ENCODE results near the gene SCAP. TPM values are rescaled to one million over a fixed set of nuclear protein-coding genes. Genes with fewer than 3 reads are reported as not detected.
A peak's percentile ranks its signal among the peaks of the same experiment; 100 is the strongest.
"Not testable (repeated sequence)": the region's sequence is repeated elsewhere in the genome, so short reads cannot be mapped to it uniquely, and the experiment has no call there.

Gene SCAP
- 37.9 TPM for total RNA-seq
- long read RNA-seq, partial matches to known transcripts, result 55 of 83 reads
- long read RNA-seq, other reads (novel, unspliced or antisense), result 28 of 83 reads

DNA sequence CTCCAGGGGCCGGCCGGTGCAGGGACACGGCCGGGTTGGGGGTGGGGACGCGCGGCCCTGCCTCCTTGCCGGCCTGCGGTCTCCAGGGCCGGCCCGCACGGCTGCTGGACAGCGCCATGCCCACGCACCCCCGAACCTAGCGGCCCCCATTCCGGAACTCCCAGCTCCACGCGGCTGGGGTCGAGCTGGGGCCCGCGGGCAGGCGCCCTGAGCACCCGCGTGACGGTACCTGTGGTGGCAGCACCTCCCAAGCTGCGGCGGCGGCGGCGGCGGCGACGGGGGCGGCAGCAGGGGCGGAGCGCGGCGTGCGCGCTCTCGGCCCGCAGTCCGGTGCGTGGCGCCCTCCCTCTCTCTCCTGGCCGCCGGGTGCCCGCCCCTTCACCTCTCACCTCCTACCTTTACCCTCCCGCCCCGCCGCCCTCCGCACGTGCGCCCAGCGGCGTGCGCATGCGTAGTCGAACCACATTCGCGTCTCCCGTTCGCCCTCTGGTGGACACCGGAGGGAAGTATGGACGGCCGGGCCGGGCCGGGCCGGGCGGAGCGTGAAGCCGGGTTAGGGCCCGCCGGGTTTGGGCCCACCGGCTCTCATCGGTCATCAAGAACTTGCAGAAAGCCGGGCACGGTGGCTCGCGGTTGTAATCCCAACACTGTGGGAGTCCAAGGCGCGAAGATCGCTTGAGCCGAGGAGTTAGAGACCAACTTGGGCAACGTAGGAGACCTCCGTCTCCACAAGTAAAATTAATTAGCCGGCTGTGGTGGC is at the start of gene SCAP:
Gene SCAP (minus strand): TSS at position 372 of the 760 bp plus-strand sequence. CDS start 32,948 bp downstream, outside the sequence.
- DNase-seq (ENCODE audit: low spot score), result peak; percentile 97
- intact Hi-C loops (cut with DNase I), result loop anchor here (1.0 kb wide), 1 partner anchor 52 kb away; no protein-coding TSS in a partner anchor

DNA sequence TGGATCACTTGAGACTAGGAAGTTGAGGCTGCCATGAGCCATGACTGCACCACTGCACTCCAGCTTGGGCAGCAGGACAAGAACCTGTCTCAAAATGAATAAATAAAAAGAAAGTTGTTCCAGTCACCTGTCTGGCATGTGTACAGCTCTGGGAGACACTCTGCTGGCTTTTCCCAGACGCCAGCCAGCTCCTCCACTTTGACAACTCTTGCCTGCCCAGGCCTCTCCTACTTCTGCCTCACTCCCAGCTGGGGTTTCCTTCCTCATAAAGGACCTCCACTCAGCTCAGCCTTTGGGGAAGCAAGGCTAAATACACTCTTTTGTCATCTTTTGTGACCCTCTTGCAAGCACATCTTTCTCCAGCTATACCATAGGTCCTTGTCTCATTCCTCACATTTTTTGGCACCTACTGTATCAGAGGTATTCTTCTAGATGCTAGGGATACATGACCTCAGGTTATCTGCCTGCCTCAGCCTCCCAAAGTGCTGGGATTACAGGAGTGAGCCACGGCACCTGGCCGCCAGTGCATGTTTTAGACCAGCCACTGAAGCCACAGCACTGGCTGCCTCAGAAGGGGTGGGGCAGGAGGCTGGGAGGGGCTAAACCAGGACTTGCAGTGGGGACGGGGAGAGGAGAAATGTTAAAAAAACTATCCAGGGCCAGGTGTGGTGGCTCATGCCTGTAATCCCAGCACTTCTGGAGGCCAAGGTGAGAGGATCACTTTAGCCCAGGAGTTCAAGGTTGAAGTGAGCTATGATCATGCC is 47.8 kb upstream of the SCAP start:
- intact Hi-C loops (cut with DNase I), result no loop called here
- no peak for DNase-seq (ENCODE audit: low spot score)

DNA sequence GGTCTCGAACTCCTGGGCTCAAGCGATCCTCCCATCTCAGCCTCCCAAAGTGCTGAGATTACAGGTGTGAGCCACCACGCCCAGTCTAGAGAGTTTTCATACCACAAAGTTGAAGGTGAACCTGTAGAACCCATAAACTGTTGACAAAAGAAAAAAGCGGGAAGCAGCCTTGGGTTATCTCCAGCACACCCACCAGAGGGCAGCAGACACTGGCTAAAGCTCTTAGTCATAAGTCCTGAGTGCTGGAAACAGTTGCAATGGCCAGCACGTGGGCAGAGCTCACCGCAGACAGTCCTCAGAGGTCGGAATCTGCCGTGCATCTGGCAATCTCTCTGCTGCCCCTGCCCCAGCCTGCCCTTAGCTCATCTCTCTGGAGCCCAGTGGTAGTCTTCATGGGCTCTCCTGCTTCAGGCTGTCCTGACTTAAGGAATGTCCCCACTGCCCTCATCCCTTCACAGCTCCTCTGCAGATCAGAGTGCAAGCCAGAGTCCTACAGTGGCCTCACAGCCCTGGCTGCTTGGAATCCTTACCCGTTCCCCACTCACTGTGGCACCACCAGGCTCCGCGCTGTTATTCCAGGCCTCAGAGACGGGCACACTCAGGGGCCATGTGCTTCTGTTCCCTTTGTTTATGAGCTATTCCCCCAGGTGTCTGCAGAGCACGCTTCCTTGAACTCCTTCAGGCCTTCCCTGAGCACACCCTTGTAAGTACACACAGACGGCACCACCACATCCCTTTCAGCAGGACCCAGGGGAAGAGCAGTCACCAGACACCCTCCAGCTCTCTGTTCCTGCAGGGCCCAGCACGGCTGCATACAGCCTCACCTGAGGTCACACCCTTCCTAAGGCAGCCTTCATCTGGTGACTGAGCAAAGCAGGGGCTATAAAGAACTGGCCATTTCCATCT is 46.6 kb upstream of the SCAP start:
- peak; percentile 89 for DNase-seq (ENCODE audit: low spot score)
- intact Hi-C loops (cut with DNase I), result loop anchor here (1.0 kb wide), 1 partner anchor 267 kb away; no protein-coding TSS in a partner anchor

DNA sequence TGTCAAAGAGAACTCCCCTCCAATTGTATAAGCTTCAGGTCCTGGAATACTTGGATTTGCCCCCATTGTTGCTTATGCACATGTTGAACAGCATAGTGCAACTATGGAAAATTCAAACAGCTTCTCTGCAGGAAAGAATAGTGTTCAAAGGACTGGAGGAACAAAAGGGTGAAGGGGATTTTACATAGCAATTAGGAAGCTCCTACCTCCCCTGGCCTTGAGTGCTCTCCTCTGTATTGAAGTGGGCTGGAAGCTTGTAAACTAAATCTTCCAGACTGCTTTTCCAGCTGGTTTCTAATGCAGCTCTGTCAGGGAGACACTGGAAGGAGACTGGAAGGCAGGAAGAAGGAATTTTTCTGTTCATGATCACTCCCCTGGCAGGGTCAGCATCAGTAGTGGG is 45.0 kb upstream of the SCAP start:
- intact Hi-C loops (cut with DNase I), result no loop called here
- DNase-seq (ENCODE audit: low spot score), result no peak

DNA sequence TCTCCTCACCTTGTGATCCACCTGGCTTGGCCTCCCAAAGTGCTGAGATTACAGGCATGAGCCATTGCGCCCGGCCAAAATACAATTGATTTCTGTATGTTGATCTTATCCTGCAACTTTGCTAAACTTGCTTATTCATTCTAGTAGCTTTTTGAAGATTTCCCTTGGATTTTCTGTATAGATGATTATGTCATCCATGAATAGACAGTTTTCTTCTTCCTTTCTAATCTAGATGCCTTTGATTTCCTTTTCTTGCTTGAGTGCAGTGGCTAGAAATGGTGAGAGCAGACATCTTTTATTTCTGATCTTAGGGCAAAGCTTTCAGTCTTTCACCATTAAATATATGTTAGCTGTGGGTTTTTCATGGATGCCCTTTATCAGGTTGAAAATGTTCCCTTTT is 42.2 kb upstream of the SCAP start:
- intact Hi-C loops (cut with DNase I), result loop anchor here (10.0 kb wide), 1 partner anchor 637 kb away; no protein-coding TSS in a partner anchor
- no peak for DNase-seq (ENCODE audit: low spot score)

DNA sequence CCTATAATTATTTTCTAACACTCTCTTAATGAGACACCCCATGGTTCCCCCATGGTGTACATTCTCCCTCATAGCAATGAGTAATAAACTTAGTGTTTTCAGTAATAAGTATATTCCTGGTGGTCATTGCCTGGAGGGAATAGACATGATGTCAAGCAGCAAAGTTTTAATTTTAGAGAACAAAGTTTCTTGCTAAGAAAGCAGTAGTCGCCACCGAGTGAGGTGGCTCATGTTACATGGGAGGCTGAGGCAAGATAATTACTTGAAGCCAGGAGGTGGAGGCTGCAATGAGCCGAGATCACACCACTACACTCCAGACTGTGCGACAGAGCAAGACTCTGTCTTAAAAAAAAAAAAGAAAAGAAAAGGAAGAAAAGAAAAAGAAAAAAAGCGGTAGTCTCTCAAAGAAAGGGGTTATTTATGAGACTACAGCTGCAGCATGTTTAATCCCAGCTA is 40.2 kb upstream of the SCAP start:
- intact Hi-C loops (cut with DNase I), result loop anchor here (10.0 kb wide), 1 partner anchor 639 kb away; no protein-coding TSS in a partner anchor
- no peak for DNase-seq (ENCODE audit: low spot score)

DNA sequence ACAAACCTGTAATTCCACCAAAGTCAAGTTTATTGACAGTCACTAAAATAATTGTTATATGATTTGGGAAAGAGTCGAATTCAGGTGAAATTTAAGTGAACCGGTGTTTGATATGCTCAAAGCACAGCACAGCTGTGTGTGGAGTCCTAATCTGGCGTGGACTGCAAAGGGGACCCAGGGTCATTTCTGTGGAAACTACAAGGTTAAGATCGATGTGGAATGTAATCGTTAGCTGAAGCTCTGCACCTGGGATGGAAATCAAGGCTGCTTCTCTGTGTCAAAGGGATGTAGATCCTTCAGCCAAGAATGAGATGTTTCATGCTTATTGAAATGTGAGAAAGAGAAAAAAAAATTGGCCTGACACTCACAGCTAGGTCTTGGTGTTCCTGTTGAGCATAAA is 39.4 kb upstream of the SCAP start:
- DNase-seq (ENCODE audit: low spot score), result no peak

DNA sequence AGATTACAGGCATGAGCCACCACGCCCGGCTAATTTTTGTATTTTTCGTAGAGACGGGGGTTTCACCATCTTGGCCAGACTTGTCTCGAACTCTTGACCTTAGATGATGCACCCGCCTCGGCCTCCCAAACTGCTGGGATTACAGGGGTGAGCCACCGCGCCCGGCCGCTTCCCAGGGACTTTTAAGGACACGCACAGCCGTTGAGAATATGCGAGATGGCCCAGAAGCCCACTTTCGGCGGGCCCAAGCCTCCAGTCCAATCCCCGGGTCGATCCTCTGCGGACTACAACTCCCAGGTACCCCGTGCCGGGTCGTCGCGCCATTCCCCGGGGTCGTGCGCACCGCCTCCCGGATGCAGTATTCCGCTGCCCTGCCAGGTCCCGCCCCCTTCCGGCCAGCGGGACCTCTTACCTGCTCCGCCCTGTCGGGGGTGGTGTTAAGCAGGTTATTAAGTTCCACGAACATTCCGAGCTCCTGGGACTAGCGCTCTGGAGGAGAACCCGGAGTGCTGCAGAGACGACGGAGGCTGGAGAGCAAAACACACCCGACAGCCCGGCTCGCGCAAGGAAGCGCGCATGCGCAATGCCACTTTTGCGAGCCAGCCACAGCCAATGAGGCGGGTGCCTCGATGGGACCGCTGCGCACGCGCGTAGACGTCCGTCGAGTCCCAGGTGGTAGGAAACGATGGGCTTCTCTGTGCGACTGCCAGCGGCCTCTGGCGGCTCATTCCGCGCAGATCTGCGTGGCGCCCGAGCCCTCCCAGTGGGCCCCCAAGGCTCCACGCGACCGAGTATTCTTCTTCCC is 37.6 kb upstream of the SCAP start, which contains the start of gene ELP6:
Gene ELP6 (minus strand): TSS at position 588 of the 805 bp plus-strand sequence. CDS start 122 bp downstream, at position 466.
- intact Hi-C loops (cut with DNase I), result loop anchor here (5.0 to 10.0 kb wide), 2 partner anchors 289 to 641 kb away; partner anchors contain the start of gene DHX30
- peak; percentile 98 for DNase-seq (ENCODE audit: low spot score)

More for the DNA sequence above, 39.4 kb upstream of the SCAP start:
- intact Hi-C loops (cut with DNase I), result loop anchor here (10.0 kb wide), 1 partner anchor 640 kb away; no protein-coding TSS in a partner anchor

DNA sequence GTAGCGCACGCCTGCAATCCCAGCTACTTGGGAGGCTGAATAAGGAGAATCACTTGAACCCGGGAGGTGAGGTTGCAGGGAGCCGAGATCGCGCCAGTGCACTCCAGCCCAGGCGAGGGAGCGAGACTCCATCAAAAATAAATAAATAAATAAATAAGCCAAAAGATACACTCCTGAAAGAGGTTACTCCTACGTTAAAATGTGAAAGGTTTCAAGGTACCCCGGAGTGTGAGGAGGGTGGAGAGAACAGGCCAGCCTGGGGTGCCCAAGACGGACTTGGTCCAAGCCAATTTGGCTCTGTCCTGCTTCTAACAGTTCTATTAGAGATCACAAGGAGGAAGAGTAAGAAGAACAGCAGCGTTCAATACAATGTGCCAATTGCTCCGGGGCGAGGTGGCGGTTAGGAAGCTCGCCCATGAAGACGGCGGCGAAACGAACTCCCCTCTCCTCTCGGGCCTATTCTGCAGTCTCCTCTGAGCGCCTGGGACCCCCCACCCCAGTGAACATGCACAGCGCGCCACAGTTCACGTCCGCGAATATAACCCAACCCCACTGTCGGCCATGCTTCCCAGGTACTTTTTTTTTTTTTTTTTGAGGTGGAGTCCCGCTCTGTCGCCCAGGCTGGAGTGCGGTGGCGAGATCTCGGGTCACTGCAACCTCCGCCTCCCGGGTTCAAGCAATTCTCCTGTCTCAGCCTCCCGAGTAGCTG is 36.8 kb upstream of the SCAP start:
- intact Hi-C loops (cut with DNase I), result loop anchor here (5.0 to 10.0 kb wide), 2 partner anchors 290 to 642 kb away; partner anchors contain the start of gene DHX30
- DNase-seq (ENCODE audit: low spot score), result no peak

DNA sequence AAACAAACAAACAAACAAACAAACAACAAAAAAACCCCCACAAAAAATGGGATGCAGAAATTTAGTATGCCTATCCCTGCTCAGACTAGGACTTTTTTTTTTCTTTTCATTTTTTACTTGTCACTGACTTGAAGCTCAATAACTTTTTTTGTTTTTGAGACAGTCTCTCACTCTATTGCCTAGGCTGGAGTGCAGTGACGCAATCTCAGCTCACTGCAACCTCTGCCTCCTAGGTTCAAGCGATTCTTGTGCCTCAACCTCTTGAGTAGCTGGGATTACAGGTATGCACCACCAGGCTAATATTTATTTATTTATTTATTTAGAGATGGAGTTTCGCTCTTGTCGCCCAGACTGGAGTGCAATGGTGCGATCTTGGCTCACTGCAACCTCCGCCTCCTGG is 29.5 kb upstream of the SCAP start:
- intact Hi-C loops (cut with DNase I); DNase-seq (ENCODE audit: low spot score): not testable (repeated sequence)

DNA sequence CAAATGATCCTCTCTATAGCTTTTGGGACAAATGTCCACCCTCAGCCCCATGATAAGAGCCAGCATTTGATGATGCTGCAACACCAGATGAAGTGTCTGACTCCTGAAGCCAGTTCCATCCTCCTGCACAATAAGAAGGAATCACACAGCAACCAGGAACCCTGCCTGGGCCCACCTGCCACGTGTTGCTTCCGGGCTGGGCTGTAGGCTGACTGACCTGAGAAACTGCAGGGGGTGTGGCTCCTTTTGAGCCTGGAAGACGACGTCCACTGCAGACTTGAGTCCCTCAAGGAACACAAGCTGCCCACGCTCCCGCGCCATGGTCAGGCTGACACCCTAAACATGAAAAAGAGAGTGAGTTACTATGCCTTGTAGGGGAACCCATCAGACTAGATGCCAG is 28.4 kb upstream of the SCAP start:
- DNase-seq (ENCODE audit: low spot score), result no peak
- intact Hi-C loops (cut with DNase I), result no loop called here

DNA sequence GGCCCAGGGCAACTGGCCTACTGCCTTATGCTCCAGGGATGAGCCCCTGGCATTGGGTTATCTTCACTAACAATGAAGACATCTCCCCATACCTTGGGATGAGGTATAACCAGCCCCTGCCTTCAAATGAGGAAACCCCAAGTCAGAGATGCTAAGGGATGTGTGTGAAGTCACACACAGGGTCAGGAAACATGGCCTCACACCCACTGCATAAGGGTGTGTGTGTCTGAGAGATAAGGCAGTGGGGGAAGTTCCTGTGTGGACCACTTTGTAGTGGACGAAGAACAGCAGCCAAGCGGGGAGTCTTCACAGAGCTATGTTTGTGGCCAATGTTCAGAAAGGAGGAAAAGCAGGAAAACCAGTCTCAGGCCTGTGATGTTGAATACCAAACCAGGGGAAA is 27.3 kb upstream of the SCAP start:
- DNase-seq (ENCODE audit: low spot score), result no peak
- intact Hi-C loops (cut with DNase I), result no loop called here

DNA sequence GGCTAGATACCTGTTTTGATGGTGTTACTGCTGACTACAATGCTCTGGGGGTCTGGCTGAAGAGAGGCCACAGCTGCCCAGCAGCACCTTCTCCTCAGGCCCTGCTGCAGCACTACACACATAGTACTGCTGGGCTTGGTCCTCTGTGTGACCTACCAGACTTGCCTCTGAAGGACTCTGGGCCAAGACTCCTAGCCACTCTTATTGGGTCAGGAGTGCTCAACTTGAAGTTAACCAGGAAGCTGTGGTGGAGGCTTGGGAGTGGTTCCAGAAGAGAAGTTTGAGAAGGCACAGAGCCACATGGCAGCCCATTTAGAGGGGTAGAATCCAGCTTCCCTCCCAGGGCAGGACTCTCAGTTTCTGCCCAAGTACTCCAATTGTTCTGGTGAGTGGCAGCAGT is 21.2 kb upstream of the SCAP start:
- intact Hi-C loops (cut with DNase I), result no loop called here

DNA sequence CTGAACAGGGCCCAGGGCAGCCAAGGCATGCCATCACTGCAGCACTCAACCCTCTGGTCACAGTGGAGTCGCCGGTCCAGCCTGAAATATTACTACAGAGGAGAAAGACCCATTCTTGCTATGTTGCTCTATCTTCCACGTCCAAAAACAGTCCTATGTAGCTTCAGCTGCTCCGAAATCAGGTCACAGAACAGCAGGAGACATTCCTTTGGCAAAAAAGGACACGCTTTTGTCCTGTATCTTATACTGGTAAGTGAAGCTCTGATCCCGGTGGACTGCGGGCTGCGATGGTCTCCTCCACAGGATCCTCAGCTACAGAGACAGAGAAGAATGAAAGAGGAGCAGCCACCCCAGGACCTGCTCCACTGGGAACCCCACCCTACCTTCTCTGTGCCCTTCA is 20.1 kb upstream of the SCAP start:
- intact Hi-C loops (cut with DNase I), result no loop called here
- DNase-seq (ENCODE audit: low spot score), result peak; percentile 20

More for the DNA sequence above, 21.2 kb upstream of the SCAP start:
- DNase-seq (ENCODE audit: low spot score), result no peak

DNA sequence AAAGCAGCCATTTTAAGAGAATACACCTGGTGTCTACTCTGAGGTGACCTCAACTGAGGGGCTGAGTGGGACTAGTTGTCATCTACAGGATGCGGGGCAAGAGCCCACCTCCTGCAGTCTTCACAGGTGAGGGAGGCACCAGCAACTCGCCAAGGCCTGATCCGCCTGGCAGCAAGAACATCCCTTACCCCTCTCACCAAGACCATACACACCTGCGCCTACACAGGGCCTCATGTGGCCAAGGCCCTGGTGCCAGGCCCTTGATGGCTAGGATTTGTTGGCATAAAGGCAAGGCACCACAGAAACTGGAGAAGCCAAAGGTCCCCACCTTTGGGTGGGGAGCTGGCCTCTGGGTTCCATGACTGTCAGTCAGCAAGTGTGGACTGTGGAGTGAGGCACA is 19.4 kb upstream of the SCAP start:
- DNase-seq (ENCODE audit: low spot score), result no peak
- intact Hi-C loops (cut with DNase I), result no loop called here

DNA sequence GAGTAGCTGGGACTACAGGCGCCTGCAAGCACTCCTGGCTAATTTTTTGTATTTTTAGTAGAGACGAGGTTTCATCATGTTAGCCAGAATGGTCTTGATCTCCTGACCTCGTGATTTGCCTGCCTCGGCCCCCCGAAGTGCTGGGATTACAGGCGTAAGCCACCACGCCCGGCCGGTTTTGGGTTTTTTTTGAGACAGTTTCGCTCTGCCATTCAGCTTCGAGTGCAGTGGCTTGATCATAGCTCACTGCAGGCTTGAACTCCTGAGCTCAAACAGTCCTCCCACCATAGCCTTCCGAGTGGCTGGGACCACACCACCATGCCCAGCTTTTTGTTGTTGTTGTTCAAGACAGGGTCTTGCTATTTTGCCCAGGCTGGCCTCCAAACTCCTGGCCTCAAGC is 16.0 kb upstream of the SCAP start:
- no peak for DNase-seq (ENCODE audit: low spot score)
- intact Hi-C loops (cut with DNase I), result no loop called here

DNA sequence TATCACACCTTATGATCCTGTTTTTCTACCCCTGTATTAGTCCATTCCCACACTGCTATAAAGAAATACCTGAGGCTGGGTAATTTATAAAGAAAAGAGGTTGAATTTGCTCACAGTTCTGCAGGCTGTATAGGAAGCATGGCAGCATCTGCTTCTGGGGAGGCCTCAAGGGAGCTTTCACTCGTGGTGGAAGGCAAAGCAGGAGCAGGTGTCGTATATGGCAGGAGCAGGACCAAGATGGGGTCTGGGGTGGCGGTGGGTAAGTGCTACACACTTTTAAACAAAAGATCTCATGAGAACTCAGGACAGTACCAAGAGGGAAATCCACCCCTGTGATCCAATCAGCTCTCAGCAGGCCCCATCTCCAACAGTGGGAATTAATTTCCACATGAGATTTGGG is 15.4 kb upstream of the SCAP start:
- no peak for DNase-seq (ENCODE audit: low spot score)
- intact Hi-C loops (cut with DNase I), result no loop called here

DNA sequence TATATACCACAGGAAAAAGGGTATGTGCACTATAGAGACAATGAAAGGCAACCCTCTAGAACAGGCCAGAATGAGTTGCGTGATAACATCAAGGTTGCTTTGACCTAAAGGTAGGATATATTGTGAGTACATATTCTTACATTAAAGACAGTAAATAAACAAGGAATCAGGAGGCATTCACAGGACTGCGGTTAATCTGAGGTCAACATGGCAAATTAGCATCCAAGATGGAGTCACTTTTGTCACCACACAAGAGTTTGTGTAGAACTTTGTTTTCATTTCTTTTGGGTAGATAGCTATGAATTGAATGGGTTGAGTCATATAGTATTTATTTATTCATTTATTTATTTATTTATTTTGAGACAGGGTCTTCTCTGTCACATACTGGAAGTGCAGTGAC is 11.5 kb upstream of the SCAP start:
- intact Hi-C loops (cut with DNase I), result no loop called here
- no peak for DNase-seq (ENCODE audit: low spot score)

Measured in cardiac septum (tissue), 1 donor.